PC-9 (cell line): Measurements from ENCODE around the gene TBC1D22A. TPM values are rescaled to one million over a fixed set of nuclear protein-coding genes. Genes with fewer than 3 reads are reported as not detected.

Source experiments
- BruUV-seq: library from RNA; stranded (reverse); fragments of 400-500 nt; replicated peaks from 2 replicates; lab custom pipeline; 2021; lab: Mats Ljungman, UMichigan
- CTCF ChIA-PET: fragments of 300-600 bp; sonication (Branson Sonifier 250); formaldehyde crosslinking; loops from one replicate; lab custom pipeline; 2022; ENCODE audit warnings: antibody characterized with exemption; lab: Charles Lee
- POLR2A ChIA-PET: fragments of 300-600 bp; sonication (Branson Sonifier 250); formaldehyde crosslinking; loops from one replicate; lab custom pipeline; 2022; ENCODE audit warnings: antibody characterized with exemption; ENCODE audit not compliant: unreplicated experiment; lab: Charles Lee
- DNase-seq, 2 experiments: peaks; one replicate each; pipeline versions ENCODE4 v3.0.0 to v3.0.0-alpha.2; 2015 to 2022; ENCODE audit warnings: mixed read lengths in 1 of 2
- H2AFZ ChIP-seq: fragments of 200-600 bp; sonication (generic); 2 replicates; pipeline ENCODE4 v1.8.1; 2017; ENCODE audit warnings: antibody characterized with exemption
- H3F3A ChIP-seq: fragments of 200-600 bp; sonication (generic); 2 replicates; pipeline ENCODE4 v1.8.1; 2017; ENCODE audit warnings: antibody characterized with exemption, mild to moderate bottlenecking, low read depth; ENCODE audit not compliant: insufficient read depth
- H3K27ac ChIP-seq: fragments of 200-600 bp; sonication (generic); 2 replicates; pipeline ENCODE4 v1.6.1; 2016; ENCODE audit warnings: mixed run types
- H3K27me3 ChIP-seq: fragments of 200-600 bp; sonication (generic); 2 replicates; pipeline ENCODE4 v1.6.1; 2016; ENCODE audit warnings: low read depth, mixed run types; ENCODE audit not compliant: insufficient read depth
- H3K36me3 ChIP-seq: fragments of 200-600 bp; sonication (generic); 2 replicates; pipeline ENCODE4 v1.6.1; 2016; ENCODE audit warnings: low read depth, mixed run types
- H3K4me1 ChIP-seq: fragments of 200-600 bp; sonication (generic); replicated peaks from 2 replicates; pipeline ENCODE4 v1.6.1; 2016; ENCODE audit warnings: mixed run types; ENCODE audit not compliant: insufficient read depth
- H3K4me2 ChIP-seq: fragments of 200-600 bp; sonication (generic); 2 replicates; pipeline ENCODE4 v1.6.1; 2017; ENCODE audit warnings: mixed run types
- H3K4me3 ChIP-seq: fragments of 200-600 bp; sonication (generic); 2 replicates; pipeline ENCODE4 v1.6.1; 2016; ENCODE audit warnings: mixed run types
- H3K79me2 ChIP-seq: fragments of 200-600 bp; sonication (generic); 2 replicates; pipeline ENCODE4 v1.6.1; 2017; ENCODE audit warnings: low read depth, mixed run types
- H3K9me2 ChIP-seq: fragments of 200-600 bp; sonication (generic); 2 replicates; pipeline ENCODE4 v1.8.1; 2017; ENCODE audit warnings: mild to moderate bottlenecking; ENCODE audit not compliant: insufficient read depth
- H3K9me3 ChIP-seq: fragments of 200-600 bp; sonication (generic); 2 replicates; pipeline ENCODE4 v1.8.1; 2016; ENCODE audit warnings: low read depth; ENCODE audit not compliant: insufficient read depth
- H4K20me1 ChIP-seq: fragments of 200-600 bp; sonication (generic); 2 replicates; pipeline ENCODE4 v1.8.1; 2017; ENCODE audit not compliant: insufficient read depth
- CTCF ChIP-seq: fragments of 200-600 bp; sonication (generic); conservative IDR thresholded peaks from 2 replicates; pipeline ENCODE4 v1.6.1; 2017; ENCODE audit warnings: mixed run types, antibody characterized with exemption, mild to moderate bottlenecking, moderate library complexity
- EZH2 ChIP-seq: fragments of 200-600 bp; sonication (generic); IDR thresholded peaks from 2 replicates; pipeline ENCODE4 v1.8.0; 2017; ENCODE audit warnings: antibody characterized with exemption, low read depth
- intact Hi-C: fragments of 100-400 bp; cut with micrococcal nuclease; formaldehyde crosslinking; loops from one replicate; pipeline ENCODE4 v1.10.0; 2022; ENCODE audit not compliant: unreplicated experiment
- total RNA-seq: library from RNA; stranded (reverse); gene quantifications from 2 replicates; pipeline ENCODE4 v1.2.3, GENCODE V29; 2021

TBC1D22A gene
- total RNA-seq, 1 experiment from 2014 or later, result 40.3 TPM

GRCh38 chr22:47161631-47162030, 399.2 kb downstream of the TBC1D22A start:
- Histone ChIP-seq H3F3A (0 out of 2 replicates have a peak, but pooled peaks cover 7% of the 10 kb centered on the region), H4K20me1 (peaks cover 22% of the 10 kb centered on the region), H3K4me3 (no peak overlapping the region), H2AFZ (no peak overlapping the region), H3K9me2 (no peaks in the 10 kb centered on the region), H3K36me3 (no peaks in the 10 kb centered on the region), H3K4me1 (no peaks in the 10 kb centered on the region), H3K27ac (no peak overlapping the region), H3K4me2 (no peak overlapping the region), H3K27me3 (no peaks in the 10 kb centered on the region), H3K79me2 (no peaks in the 10 kb centered on the region), H3K9me3 (no peaks in the 10 kb centered on the region)
- intact Hi-C loops, result no loop called here
- BruUV-seq, result no TSS peak
- ChIA-PET CTCF (no interaction called here), POLR2A (no interaction called here)
- no peak for DNase-seq
- TF ChIP-seq EZH2, result no peak

- Histone ChIP-seq H3K4me2 (no peak overlapping the region), H2AFZ (no peak overlapping the region), H3F3A (0 out of 2 replicates have a peak, but pooled peaks cover 7% of the 10 kb centered on the region), H3K36me3 (no peaks in the 10 kb centered on the region), H3K9me2 (no peaks in the 10 kb centered on the region), H3K79me2 (no peaks in the 10 kb centered on the region), H3K27me3 (no peaks in the 10 kb centered on the region), H3K4me3 (no peak overlapping the region), H3K27ac (no peak overlapping the region), H4K20me1 (peaks cover 23% of the 10 kb centered on the region), H3K4me1 (no peaks in the 10 kb centered on the region), H3K9me3 (no peaks in the 10 kb centered on the region)
- ChIA-PET CTCF (no interaction called here), POLR2A (no interaction called here)
- BruUV-seq, result no TSS peak
- TF ChIP-seq CTCF, result no peak
- TF ChIP-seq EZH2, result no peak
- intact Hi-C loops, result no loop called here
- DNase-seq, result no peak
These were observed 400.4 kb downstream of the TBC1D22A start for GRCh38 chr22:47162865-47163264.

GRCh38 chr22:47163481-47163855, 401.0 kb downstream of the TBC1D22A start:
- no TSS peak for BruUV-seq
- intact Hi-C loops, result no loop called here
- POLR2A ChIA-PET, result no interaction called here
- H3K27me3 ChIP-seq, result no peaks in the 10 kb centered on the region
- no peak overlapping the region for H3K27ac ChIP-seq
- no peaks in the 10 kb centered on the region for H3K36me3 ChIP-seq
- H3F3A ChIP-seq, result 0 out of 2 replicates have a peak, but pooled peaks cover 7% of the 10 kb centered on the region
- peaks cover 23% of the 10 kb centered on the region for H4K20me1 ChIP-seq
- CTCF ChIA-PET, result no interaction called here
- H3K4me2 ChIP-seq, result no peak overlapping the region
- H2AFZ ChIP-seq, result no peak overlapping the region
- DNase-seq, result no peak
- H3K79me2 ChIP-seq, result no peaks in the 10 kb centered on the region
- no peak for TF ChIP-seq EZH2
- TF ChIP-seq CTCF, result no peak
- H3K9me2 ChIP-seq, result no peaks in the 10 kb centered on the region
- no peaks in the 10 kb centered on the region for H3K9me3 ChIP-seq
- no peaks in the 10 kb centered on the region for H3K4me1 ChIP-seq
- H3K4me3 ChIP-seq, result no peak overlapping the region
